ENCODE results near the gene FBXL3.
A peak's percentile ranks its signal among the peaks of the same experiment; 100 is the strongest.
"Not testable (repeated sequence)": the region's sequence is repeated elsewhere in the genome, so short reads cannot be mapped to it uniquely, and the experiment has no call there.

Gene FBXL3

DNA sequence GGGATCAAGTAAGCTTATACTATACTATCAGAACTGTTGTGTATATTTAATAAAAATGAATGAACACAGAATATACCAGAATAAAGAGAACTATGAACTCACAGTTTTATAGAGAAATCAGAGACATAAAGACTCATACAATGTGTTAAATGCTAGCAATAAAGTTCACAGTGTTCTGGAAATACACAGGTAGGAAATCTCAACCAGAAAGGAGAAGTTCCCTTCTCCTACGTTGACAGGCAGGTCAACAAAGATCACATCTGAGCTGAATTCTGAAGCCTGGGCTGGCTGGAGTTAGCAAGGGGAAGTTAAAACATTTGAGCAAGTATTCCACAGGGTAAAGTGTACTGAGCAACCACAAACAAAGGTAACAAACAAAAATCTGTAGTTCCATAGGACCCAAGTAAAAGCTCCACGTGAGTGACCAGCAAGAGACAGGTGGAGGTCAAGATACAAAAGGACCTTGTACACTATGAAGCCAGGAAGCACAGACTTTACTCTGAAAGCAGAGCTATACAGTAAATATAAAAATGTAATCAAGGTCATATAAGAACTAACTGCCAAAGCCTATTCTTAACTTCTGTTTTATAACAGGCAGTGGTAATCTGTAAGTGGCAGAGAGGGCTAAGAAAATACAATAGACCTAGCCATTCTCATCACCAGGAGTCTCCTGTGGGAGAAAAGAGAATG lies 13.0 kb downstream of the FBXL3 start:
- Histone ChIP-seq H3K4me3 (replicated peaks; ENCODE audit: insufficient read depth, low read length) (no peak overlapping the region), H3K27ac (replicated peaks) (peak overlapping the region; percentile 25; the same call in 1 of the 2 replicates), H3K27me3 (ENCODE audit: insufficient read depth, poor library complexity, severe bottlenecking) (no peaks in the 10 kb centered on the region)
- TF ChIP-seq SPI1 (IDR thresholded peaks at IDR 0.05; ENCODE audit: borderline replicate concordance, low read depth) (no peak), GABPA (IDR thresholded peaks at IDR 0.05; ENCODE audit: low read depth) (no peak), REST (IDR thresholded peaks at IDR 0.05; ENCODE audit: insufficient replicate concordance, low read depth) (no peak), CTCF (IDR thresholded peaks at IDR 0.05; ENCODE audit: insufficient read depth, low read length) (no peak), POLR2AphosphoS5 (IDR thresholded peaks at IDR 0.05; ENCODE audit: low read depth) (no peak)
- peak in 1 of 2 experiments; percentile 26 for DNase-seq (ENCODE audit: low read depth in 1 of 2, low spot score in 1 of 2)

DNA sequence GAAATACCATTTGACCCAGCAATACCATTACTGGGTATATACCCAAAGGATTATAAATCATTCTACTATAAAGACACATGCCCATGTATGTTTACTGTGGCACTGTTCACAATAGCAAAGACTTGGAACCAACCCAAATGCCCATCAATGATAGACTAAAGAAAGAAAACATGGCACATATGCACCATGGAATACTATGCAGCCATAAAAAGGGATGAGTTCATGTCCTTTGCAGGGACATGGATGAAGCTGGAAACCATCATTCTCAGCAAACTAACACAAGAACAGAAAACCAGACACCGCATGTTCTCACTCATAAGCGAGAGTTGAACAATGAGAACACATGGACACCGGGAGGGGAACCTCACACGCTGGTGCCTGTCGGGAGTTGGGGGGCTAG lies 17.2 kb downstream of the FBXL3 start:
- not testable (repeated sequence) for H3K27ac ChIP-seq (replicated peaks); DNase-seq (ENCODE audit: low read depth in 1 of 2, low spot score in 1 of 2); H3K27me3 ChIP-seq (ENCODE audit: insufficient read depth, poor library complexity, severe bottlenecking); H3K4me3 ChIP-seq (replicated peaks; ENCODE audit: insufficient read depth, low read length)

GRCh38 chr13:77009011-77009410 lies 17.9 kb downstream of the FBXL3 start:
- no peak overlapping the region for H3K4me3 ChIP-seq (replicated peaks; ENCODE audit: insufficient read depth, low read length)
- no peak overlapping the region for H3K27ac ChIP-seq (replicated peaks)
- TF ChIP-seq SPI1 (IDR thresholded peaks at IDR 0.05; ENCODE audit: borderline replicate concordance, low read depth) = no peak
- no peak for TF ChIP-seq CTCF (IDR thresholded peaks at IDR 0.05; ENCODE audit: insufficient read depth, low read length)
- no peak for TF ChIP-seq GABPA (IDR thresholded peaks at IDR 0.05; ENCODE audit: low read depth)
- TF ChIP-seq POLR2AphosphoS5 (IDR thresholded peaks at IDR 0.05; ENCODE audit: low read depth) = no peak
- no peak for TF ChIP-seq REST (IDR thresholded peaks at IDR 0.05; ENCODE audit: insufficient replicate concordance, low read depth)
- no peaks in the 10 kb centered on the region for H3K27me3 ChIP-seq (ENCODE audit: insufficient read depth, poor library complexity, severe bottlenecking)
- DNase-seq (ENCODE audit: low read depth in 1 of 2, low spot score in 1 of 2) = no peak

- H3K27ac ChIP-seq (replicated peaks); DNase-seq (ENCODE audit: low read depth in 1 of 2, low spot score in 1 of 2); H3K4me3 ChIP-seq (replicated peaks; ENCODE audit: insufficient read depth, low read length); H3K27me3 ChIP-seq (ENCODE audit: insufficient read depth, poor library complexity, severe bottlenecking): not testable (repeated sequence)
Observed at GRCh38 chr13:77008337-77008736, 18.6 kb downstream of the FBXL3 start.

- H3K27ac ChIP-seq (replicated peaks) = no peak overlapping the region
- no peak overlapping the region for H3K4me3 ChIP-seq (replicated peaks; ENCODE audit: insufficient read depth, low read length)
- TF ChIP-seq CTCF (IDR thresholded peaks at IDR 0.05; ENCODE audit: insufficient read depth, low read length) (no peak), REST (IDR thresholded peaks at IDR 0.05; ENCODE audit: insufficient replicate concordance, low read depth) (no peak), GABPA (IDR thresholded peaks at IDR 0.05; ENCODE audit: low read depth) (no peak), SPI1 (IDR thresholded peaks at IDR 0.05; ENCODE audit: borderline replicate concordance, low read depth) (no peak), POLR2AphosphoS5 (IDR thresholded peaks at IDR 0.05; ENCODE audit: low read depth) (no peak)
- DNase-seq (ENCODE audit: low read depth in 1 of 2, low spot score in 1 of 2) = no peak
- H3K27me3 ChIP-seq (ENCODE audit: insufficient read depth, poor library complexity, severe bottlenecking) = no peaks in the 10 kb centered on the region
Observed at GRCh38 chr13:77002590-77003190, 24.3 kb downstream of the FBXL3 start.
